NCI-H2107 (cell line): ENCODE results near the gene HAGH.

Experiments
- DNase-seq: peaks from one replicate; lab custom pipeline; 2025; lab: John Stamatoyannopoulos, UW

Gene HAGH

DNA sequence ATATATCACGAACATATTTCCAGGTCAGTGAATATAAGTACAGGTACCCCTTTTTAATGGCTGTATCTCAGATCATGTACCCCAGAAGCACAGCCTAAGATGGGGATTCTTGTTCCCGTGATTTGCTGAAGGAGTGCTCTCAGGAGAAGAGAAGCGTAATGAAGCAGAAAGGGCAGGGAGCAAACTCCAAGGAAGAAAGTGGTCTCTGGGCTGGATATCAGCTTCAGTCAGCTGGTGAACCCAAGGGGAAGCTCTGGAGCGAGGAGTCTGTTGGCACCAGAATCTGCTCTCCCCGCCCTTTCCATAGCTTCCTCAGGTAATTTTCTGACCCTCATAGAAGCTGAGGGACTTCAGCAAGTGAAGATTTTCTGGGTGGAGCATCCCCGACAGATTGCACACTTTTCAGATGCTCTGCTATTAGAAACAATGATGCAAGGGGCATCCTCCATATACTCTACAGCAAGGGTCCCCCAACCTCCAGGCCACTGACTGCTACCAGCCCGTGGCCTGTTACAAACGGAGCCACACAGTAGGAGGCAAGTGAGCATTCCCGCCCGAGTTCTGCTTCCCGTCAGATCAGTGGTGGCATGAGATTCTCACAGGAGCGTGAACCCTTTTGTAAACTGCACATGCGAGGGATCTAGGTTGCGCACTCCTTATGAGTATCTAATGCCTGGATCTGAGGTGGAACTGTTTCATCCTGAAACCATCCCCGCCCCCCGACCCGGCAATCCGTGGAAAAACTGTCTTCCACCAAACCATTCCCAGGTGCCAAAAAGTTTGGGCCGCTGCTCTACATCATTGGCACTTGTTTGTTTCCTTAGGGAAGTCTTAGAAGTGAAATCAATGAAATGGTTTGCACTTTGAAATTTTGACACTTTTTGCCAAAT is 4.8 kb upstream of the HAGH start:
- no peak for DNase-seq

- DNase-seq, result no peak
These were observed 3.6 kb upstream of the HAGH start for GRCh38 chr16:1830213-1830612.

- no peak for DNase-seq
These were observed 2.2 kb upstream of the HAGH start for GRCh38 chr16:1828645-1829410.

DNA sequence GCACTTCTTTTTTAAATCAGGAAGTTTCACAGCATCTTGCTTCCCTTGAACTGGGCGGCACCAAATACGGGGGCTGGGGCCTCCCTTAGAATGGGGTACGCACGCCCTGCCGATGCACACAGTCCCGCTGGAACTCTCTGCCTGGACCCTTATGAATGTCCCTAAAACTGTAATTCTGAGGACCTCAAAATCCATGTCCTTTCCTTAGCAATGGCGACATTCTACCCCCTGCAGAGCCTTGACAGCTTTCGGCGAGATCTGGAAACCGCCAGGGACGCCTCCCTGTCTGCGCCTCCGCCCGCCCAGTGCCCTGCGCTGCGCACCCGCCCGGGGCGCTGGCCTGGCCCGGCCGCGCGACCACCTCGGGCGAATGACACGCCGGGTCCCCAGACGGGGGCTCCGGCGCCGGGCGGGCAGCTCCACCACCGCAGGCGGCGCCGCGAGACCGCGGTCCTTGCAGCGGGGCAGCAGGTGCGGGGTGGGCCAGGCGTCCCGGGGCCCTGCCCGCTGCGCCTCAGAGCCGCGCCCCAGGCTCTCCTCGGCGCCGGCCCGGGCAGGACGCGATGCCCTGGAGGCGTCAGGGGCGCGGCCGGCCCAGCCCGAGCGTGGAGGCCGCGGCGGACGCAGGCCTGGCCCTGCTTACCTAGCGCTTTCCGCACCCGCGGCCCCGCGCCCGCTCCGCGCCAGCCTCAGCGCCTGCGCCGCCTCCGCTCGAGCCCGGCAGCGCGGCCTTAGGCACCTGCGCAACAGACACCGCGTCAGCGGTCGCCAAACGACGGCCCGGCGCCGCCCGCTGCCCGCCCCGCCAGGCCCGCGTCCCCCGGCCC is 548 bp downstream of the HAGH start:
- no peak for DNase-seq

DNA sequence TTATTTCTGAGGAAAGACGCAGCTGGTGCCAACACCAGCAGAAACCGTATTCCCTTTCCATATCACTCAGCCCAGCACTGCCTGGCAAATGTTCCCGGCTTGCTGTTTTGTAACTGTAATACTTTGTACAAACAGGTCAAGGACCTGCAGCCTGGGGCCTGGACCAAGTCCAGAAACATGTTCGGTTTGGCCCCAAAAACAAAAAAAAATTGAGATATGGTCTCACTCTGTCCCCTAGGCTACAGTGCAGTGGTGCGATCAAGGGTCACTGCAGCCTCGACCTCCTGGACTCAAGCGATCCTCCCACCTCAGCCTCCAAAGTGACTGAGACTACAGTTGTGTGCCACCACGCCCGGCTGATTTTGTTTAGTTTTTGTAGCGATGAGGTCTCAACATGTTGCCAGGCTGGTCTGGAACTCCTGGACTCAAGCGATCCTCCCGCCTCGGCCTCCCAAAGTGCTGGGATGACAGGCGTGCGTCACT is 1.2 kb downstream of the HAGH start:
- DNase-seq, result no peak

DNA sequence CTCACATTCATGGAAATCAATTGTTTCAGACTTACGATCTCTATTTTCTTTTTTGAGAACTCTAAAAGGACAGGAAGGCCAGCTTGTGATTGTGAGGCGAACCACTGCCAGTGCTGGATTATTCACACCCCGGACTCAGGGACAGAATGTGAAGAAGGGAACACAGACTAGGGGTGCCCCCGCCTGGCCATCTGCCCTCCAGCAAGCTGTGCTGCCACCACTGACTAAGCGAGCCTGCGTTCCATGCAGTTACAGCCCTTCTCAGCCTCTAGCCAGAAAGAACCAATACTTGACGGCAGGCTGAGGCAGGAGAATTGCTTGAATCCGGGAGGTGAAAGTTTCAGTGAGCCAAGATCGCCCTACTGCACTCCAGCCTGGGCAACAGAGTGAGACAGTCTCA is 2.8 kb downstream of the HAGH start:
- DNase-seq, result no peak

- DNase-seq, result no peak
These were observed 3.8 kb downstream of the HAGH start for GRCh38 chr16:1822801-1823200.

DNA sequence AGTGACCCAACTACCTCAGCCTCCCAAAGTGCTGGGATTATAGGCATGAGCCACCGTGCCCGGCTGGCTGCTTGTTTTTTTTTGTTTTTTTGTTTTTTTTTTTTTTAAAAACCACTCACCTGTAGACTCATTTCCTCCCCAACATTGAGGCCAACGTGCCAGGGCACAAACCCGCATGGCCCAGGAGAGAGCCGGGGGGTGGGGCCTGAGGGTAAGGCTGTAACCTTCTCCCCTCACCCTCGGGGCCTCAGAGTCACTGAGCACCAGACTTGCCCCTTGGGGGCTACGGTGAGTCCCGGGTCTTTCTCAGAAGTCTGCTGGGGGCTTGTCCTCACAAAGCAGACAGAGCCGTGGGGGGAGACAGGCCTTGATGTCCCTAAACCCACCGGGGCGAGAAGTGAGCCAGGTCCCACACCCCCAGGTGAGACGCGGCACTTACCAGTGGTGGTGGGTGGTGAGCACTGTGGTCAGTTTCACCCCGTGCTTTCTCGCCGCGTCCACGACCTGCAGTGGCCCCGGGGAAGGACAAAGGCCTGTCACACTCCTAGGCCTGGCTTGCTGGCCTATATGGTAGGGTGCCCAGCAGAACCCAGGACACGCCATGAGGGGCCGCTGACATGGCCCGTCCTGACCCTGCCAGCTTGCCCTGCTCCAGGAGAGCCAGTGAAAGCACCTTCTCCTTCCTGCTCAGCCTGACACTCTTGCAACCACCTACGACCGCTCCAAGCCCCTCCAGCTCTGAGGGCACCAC is 4.6 kb downstream of the HAGH start:
- DNase-seq, result no peak

GRCh38 chr16:1820946-1821290 is 5.7 kb downstream of the HAGH start:
- DNase-seq, result no peak

DNA sequence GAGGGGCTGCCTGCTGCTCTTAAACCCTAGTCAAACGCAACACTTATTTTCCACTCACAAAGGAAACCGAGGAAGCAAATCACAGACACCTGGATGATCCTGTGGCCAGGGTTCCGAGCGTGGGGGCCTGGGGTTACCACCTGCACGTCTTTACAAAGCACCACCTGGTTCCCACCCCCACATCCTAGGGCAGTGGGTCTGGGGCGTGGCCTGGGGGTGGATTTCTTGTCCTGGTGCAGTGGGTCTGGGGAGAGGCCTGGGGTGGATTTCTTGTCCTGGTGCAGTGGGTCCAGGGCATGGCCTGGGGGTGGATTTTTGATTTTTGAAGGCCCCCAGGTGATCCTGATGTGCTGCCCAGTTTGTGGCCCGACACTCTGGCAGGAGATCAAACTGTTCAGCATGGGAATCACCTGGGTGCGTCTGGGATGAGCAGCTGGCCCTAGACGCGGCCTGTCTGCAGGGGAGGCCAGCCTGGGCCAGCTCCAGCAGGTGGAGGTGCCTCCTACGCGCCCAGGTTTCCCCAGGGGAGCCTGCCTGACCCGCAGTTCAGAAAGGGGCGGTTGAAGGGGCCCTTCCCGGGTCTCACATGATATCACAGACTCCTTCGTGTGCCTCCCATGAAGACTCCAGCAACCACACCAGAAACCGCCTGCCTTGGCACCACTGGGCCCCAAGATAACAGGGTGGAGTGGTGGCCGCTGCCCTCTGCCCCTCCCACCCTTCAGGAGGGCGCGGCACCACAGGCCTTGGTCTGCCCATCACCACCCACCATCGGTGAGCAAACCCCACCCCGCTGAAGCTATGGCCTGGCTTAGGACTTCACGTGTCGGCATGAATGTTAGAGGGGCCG is 6.3 kb downstream of the HAGH start:
- no peak for DNase-seq

DNA sequence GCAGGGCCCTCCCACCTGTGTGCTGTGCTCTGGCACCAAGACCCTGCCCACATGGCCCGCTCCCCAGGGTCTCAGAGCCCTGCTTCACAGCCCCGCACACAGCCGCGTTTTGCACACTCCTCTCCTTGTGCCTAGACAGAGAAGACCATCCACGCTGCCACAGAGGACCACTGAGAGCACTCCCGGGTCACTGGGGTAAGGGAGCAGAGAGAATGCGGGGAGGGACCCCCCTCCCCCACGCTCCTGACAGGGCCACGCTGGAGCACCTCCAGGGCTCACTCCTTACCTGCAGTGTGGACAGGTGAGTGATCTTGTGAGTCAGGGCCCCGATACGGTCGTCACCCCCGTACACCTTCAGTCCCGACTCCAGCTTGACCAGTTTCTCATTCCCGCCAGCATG is 7.0 kb downstream of the HAGH start:
- DNase-seq, result no peak

DNA sequence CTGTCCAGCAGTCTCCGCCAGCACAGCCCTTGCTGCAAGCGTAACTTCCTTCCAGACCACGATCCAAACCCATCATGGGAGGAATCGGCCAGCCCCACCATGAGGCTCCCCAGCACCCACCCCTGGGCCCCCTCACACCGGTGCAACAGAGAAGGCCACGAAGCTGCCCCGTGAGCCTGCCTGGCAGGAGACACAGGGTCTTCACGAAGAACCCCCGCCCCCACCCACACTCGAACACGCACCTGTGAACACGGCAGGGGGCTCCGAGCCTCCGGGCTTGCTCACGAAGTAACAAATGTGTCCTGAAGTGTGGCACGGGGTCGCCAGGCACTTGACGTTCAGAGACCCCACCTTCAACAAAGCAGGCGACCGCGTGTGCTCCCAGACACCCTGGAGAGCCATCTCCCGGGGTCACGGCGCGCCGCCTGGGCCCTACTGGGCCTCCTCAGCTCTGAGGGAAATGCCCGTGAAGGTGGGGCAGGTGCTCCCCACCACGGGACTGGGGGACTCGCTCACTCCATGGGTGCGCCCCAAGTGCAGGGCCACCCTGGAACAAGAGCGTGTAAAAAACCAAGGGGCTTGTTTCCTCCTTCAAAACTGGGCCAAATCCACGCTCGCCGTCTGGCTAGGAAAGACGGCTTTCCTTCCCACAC is 7.6 kb downstream of the HAGH start:
- DNase-seq, result no peak

DNA sequence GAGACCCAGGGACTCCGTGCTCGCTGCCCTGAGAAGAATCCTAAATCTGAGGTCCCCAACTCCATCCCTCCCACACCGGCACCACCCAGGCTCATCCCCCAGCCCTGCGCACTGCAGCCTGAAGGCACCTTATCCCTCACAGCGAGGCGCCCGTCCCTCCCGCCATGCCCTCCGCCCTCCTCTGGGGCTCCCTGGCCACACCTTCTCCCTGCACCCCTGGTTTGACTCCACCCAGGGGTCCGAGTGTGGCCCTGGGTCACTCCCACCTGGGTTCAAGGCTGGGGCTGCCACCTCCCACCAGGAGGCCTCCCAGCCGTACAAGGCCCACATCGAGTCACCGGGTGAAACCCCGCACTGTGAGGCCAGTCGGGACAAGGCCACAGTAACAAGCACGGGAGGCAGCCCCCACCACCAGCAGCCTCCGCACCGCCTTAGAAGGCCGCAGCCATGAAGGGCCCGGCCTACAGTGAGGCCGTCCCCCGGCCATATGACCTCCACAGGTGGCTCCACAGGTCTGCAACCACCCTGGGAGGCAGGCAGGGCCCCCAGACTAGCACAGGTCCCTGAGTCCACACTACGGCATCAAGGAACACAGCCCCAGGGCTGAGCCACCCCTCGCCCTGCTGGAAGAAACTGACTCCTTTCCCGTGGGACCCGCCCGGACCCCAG is 8.3 kb downstream of the HAGH start:
- DNase-seq, result no peak

DNA sequence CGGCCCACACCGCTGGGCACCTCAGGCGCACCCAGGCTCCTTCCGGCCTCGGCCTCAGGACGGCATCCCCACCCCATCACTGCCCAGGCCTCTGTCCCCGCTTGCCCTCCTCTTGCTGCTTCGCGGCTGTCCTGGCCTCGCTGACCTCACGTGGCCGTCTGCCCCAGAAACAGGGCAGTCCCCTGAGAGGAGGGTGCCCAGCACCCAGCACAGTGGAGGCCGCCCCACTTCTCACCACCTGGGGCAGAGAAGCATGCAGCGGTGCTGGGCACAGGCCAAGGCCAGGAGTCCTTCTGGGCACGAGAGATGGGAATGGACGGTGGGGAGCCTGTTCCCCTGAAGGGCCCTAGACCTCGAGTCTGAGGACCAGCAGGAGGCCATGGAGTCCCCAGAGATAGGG is 8.9 kb downstream of the HAGH start:
- no peak for DNase-seq

DNA sequence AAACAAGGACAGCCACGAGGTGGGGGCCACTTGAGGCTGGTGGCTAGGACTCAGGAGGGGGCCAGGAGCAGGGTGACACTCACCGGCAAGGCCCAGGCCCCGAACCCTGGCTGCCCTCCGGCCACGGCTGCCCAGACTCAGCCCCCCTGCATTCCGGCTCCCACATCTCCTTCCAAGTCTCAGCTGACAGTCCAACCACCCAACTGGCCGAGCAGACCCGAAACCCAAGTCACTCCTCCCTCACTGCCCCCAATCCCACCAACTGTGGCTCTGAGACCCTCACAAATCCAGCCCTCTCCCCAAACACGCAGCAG is 9.4 kb downstream of the HAGH start:
- no peak for DNase-seq

DNA sequence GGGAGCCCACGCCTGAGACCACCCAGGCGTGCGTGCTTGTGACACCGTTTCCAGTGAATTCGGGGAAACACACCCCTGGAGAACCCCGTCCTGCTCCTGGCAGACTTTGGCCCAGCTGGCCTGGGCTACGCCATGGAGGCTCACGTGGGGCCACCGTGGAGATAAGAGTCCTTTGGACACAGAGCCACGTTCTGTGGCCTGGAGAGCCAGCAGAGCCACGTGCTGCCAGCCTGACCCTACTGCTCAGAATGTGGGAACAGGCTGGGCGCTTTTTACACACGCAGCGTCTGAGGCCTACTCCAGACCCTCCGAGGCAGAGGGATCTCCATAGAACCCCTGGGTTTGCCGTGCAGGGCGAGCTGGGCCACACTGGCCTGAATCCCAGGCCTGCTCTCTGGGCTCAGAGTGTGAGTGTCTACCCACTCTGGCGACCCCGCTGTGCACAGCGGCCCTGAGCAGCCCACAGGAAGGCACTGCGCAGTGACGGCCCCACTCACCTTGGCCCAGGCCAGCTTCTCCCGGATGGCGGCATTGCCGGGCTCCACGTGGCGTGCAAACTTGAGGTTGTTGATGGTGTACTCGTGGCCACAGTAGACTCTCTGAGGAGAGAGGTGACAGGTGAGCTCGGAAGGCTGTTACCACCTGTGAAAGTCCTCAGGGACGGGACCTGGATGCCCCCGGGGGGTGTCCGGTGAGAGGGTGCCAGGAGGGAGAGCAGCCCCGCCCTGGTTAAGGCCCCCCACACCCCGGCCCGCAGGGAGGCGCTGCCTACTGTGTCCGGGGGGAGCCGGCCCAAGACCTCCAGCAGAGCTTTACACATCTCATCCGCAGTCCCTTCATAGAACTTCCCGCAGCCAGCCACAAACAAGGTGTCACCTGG is 10.0 kb downstream of the HAGH start:
- no peak for DNase-seq

DNA sequence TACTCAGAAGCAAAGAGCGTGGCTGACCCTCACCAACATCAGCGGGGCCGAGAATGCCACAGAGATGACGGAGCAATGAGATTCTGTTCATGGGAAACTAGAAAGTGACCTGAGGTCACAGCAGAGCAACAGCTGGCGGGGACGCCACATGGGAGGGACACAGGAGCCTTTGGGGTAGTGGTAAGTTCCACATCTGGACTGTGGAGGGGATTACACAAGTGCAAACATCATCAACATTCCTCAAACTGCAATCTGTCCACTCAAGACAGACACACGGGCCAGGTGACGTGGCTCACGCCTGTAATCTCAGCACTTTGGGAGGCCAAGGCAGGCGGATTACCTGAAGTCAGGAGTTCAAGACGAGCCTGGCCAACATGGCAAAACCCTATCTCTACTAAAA is 11.2 kb downstream of the HAGH start:
- no peak for DNase-seq

GRCh38 chr16:1812732-1813163 is 13.9 kb downstream of the HAGH start:
- peak; percentile 68 for DNase-seq

- no peak for DNase-seq
These were observed 16.1 kb downstream of the HAGH start for GRCh38 chr16:1810536-1810935.
